Right renal pelvis (tissue), 4 donors: Measurements from ENCODE around the gene DYRK1A. TPM values are rescaled to one million over a fixed set of nuclear protein-coding genes. Genes with fewer than 3 reads are reported as not detected.
A peak's percentile ranks its signal among the peaks of the same experiment; 100 is the strongest.
"Not testable (repeated sequence)": the region's sequence is repeated elsewhere in the genome, so short reads cannot be mapped to it uniquely, and the experiment has no call there.

Experiments
- DNase-seq, 4 donors: peaks; one replicate each; pipeline ENCODE4 v3.0.0-alpha.2; 2013; ENCODE audit warnings: low read depth in 4 of 4, low spot score in 3 of 4, missing footprints in 1 of 4
- polyA plus RNA-seq, 4 donors: library from polyadenylated mRNA; unstranded; fragments of 120-200 nt; gene quantifications; one replicate each; pipeline ENCODE4 v1.2.1, GENCODE V29; 2013; ENCODE audit not compliant: insufficient read length in 4 of 4

Gene DYRK1A
- polyA plus RNA-seq, 4 donors: 60.0 to 77.4 (median 73.2) TPM

DNA sequence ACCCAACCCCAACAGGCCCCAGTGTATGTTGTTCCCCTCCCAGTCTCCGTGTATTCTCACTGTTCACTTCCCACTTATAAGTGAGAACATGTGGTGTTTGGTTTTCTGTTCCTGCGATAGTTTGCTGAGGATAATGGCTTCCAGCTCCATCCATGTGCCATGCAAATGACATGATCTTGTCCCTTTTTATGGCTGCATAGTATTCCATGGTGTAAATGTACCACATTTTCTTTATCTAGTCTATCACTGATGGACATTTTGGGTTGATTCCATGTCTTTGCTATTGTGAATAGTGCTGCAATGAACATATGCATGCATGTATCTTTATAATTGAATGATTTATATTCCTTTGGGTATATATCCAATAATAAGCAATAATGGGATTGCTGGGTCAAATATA is 174.6 kb downstream of the DYRK1A start:
- not testable (repeated sequence) for DNase-seq

DNA sequence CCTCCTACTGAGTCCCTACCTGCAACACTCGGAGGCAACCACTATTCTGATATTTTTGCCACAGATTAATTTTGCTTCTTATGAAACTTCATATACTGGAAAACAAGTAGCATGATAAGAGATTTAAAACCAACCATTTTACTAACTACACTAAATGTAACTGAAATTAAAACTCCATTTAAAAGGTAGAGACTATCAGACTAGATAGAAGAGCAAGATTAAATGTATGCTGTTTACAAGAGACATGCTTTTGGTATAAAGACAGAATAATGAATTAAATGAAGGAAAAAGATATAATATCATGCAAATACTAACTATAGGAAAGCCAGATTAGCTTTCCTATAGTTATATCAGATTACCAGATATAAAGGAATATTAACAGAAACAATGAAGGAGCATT is 175.9 kb downstream of the DYRK1A start:
- DNase-seq: no peak

DNA sequence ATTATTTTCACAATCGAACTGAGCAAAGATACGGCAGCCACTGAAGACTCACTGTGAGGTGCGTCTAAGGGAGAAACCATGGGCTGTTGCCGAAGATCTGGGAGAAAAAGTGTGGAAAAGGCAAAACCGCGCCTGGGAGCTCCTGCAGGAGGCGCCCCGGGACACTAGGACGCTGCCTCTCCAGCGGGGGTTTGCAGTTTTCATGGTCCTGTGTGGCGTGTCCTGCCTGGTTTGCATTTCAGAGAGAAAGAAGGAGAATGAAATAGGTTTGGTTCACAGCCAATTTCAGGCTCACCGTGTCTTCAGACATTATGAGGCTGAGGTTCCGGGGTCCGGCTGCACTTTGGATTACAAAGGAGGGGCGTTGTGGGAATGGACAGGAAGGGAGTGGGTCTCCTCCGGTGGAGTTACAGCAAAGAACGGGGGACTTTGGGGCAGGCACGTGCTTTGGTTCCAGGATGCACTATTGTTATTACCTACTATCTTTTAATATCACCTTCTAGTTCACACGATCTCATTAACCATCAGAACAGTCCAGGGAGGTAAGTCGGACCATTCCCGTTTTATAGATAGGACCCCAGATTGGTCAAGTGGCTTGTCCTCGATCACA is 179.8 kb downstream of the DYRK1A start:
- DNase-seq: no peak

DNA sequence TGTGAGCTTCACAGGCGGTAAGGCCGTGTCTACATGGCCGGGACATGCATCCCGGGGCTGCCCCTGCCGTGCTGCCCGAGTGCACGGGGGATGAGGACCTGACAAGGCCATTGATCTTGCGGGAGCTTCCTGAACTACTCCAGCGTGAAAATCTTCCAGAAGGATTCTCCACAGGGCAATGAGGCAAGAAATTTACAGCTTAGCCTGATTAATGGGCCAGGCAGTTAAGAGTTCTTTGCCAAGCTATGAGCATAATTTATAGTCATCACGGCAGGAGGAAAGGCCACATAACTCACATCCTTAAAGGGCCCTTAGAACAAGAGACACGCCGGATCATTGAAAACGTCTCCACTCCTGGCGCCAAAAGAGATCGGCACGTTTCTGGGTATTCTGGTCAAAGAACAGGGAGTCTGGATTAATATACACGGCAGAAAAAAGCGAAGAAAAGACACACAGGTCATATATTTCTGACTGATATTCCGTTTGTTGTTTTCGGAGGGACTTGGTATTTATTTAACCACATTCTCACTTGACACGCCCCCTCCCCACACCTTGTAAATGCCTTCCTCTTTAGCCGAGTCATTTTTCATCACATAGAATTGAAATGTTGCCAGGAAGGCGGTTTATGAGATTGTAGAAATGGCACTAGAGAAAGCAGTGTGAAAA is 180.5 kb downstream of the DYRK1A start:
- peak; percentile 39 to 74 (median 68) for DNase-seq

DNA sequence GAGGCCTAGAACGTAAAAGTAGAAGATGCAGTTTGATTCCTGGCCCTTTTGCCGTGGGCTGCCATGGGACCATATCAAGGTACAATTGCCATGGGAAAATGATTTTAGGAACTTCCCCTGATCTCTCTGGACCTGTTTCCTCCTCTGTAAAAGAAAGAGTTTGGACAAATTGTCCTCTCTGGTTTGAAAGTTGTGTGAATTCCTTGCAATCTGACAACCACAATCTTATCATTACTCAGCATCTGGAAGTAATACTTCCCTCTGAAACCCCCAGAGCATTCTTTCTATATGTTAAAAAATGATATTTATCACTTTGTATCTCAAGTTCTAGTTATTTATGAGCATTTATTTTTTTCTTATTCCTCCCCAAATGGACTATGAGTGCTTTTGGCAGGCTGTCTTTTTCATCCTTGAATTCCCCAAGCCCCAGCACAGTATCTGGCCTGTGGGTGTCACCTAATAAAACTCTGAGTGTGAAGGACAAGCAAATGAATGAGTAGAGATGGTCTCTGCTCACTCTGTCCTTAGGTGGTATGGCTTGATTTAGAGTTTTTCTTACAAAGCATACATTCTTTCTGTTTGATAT is 181.1 kb downstream of the DYRK1A start:
- no peak for DNase-seq

DNA sequence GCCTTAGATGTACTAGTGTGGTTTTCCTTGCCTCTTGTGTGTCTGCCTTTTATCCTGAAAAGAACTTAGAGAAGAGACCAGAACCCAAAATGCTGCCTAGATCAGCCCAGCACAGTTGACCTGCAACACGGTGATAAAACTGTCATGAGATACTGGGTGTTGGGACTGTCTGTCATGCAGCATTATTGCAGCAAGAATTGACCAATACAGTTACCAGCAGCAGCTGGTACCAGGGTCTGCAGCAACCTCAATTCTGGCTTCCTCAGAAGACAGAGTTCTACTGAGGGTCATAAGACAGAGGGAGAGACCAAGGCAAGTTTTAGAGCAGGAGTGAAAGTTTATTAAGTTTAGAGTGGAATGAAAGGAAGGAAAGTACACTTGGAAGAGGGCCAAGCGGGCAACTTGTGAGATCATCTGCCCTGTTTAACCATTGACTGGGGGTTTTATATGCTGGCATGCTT is 182.0 kb downstream of the DYRK1A start:
- no peak for DNase-seq

DNA sequence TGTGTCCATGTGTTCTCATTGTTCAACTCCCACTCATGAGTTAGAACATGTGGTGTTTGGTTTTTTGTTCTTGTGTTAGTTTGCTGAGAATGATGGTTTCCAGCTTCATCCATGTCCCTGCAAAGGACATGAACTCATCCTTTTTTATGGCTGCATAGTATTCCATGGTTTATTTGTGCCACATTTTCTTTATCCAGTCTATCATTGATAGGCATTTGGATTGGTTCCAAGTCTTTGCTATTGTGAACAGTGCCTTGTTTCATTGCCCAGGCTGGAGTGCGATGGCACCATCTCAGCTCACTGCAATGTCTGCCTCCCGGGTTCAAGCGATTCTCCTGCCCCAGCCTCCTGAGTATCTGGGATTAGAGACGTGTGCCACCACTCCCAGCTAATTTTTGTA is 183.2 kb downstream of the DYRK1A start:
- DNase-seq: not testable (repeated sequence)

DNA sequence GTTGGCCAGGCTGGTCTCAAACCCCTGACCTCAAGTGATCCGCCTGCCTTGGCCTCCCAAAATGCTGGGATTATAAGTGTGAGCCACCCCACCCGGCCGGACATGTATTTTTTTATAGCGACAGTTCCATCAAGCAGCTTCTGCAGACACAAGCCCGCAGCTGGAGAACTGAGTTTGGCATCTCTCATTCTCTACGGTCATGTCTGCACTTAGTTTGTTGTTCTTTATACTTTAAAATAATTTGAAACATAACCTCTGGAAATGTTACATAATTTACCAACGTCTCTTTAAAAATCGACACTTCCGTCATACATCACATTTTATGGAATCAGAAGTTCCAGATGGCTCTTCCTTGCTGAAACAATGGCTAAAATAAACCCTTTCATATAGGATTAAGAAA is 183.6 kb downstream of the DYRK1A start:
- no peak for DNase-seq

DNA sequence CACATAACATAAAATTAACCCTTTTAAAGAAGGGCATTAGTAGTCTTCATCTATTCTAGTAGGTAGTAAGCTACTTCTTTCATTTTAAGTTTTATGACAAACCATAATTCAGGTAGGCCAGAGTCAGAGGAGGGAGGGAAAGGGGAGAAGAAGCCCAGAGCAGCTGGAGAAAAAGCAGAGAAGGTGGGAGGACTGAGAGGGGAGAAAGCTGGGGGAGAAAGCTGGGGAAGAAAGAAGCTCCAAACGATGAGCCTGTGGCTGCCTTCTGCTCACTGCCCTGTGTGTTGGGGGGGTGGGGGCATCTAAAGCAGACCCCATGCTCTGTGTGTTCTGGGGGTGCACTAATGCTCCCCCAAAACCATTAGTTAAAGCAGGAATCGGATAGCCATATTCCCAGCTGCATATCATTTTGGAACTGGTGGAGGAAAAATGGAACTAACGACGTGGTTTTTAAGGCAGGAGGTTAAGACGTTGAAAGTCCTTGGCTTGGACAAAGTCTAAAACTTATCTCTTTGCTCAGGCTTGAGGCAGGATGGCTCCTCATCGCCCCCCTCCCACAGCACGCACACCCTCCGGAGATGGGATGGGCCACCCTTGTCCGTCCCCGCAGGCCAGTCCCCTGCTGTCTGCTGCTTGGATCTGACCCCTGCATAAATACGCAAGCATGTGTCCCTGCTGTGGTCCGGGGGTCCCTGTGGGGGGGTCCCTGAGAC is 184.2 kb downstream of the DYRK1A start:
- no peak for DNase-seq

DNA sequence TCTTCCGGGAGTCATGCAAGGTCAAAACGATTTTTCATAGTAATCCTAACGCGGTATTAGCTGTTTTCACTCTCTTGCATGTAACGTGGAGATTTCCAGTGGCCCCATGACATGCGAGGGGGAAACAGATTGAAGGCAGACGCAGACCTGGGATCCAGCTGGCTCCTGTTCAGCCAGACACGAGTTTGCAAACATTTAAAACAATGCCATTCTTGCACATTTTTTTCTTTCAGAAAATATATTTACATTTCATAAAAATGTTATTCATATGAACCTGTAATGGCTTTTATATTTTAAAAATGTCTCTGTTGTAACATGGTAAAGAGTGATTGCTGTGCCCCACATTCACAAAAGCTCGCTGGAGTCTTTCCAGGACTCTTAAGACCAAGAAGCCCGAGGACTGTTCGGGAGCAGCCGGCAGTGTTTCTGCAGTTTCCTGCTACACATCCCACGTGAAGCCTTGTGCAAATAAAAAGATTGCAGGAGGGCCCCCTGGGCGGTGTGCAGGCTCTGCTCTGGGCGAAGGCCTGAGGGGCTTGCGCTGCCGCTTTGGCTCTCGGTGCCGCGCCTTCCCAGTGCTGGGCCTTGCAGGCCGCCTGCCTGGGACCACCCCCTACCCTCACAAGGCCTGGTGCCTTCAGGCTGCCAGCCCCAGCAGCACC is 184.9 kb downstream of the DYRK1A start:
- no peak for DNase-seq

DNA sequence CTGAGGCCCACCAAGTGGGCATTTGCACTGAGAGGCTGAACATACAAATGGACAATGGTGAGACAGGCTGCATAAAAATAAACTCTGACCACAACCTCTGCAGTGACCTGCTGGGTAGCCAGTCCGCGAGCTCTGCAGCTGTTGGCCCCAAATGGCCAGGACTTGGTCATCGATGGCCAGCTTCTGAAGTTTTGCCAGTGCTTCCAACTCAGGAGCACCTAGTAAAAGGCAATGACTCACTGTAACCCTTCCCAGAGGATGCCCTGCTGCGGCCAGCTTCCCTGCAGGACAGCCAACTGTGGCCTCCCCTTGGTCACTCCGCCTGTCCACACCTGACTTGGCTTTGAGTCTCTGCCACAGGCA is 185.4 kb downstream of the DYRK1A start:
- no peak for DNase-seq

DNA sequence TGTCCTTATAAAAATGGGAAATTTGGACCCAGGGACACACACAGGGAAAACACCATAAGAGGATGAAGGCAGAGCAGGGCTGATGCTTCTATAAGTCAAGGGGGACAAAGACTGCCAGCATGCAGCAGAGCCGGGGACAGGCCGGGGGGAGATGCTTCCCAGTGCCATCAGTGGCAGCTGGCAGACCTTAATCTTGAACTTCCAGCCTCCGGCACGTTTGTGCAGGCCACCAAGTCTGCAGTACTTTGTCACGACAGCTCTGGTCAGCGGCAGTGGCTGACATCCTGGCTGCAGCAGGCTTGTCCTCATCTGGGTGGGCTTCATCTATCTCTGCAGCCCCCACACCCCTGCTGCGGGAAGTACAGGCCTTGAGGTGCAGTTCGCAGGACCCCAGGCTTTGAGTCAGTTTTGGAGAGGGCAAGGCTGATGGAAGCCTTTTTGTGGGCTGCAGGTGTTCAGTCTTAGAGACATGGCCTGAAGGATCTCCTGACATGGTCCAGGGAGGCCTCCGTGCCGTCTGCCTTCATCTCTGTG is 186.0 kb downstream of the DYRK1A start:
- DNase-seq: no peak

DNA sequence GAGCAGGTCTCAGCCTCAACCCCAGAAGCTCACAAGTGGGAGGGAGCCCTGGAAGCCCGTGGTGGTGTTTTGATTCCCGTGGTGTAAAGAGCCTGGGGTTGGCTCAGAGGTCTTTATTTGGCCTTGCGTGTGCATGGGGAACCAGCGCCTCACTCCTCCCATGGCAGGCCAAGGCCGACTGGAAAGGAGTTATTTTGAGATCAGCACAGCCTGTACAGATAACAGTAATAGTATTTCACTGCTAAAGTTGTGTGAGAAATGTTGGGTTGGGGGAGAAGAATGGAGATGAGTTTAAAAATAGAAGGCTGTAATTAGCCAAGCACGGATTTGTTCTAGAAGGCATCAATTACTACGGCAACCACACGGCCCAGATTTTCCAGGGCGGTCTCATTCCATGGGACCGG is 186.5 kb downstream of the DYRK1A start:
- no peak for DNase-seq

DNA sequence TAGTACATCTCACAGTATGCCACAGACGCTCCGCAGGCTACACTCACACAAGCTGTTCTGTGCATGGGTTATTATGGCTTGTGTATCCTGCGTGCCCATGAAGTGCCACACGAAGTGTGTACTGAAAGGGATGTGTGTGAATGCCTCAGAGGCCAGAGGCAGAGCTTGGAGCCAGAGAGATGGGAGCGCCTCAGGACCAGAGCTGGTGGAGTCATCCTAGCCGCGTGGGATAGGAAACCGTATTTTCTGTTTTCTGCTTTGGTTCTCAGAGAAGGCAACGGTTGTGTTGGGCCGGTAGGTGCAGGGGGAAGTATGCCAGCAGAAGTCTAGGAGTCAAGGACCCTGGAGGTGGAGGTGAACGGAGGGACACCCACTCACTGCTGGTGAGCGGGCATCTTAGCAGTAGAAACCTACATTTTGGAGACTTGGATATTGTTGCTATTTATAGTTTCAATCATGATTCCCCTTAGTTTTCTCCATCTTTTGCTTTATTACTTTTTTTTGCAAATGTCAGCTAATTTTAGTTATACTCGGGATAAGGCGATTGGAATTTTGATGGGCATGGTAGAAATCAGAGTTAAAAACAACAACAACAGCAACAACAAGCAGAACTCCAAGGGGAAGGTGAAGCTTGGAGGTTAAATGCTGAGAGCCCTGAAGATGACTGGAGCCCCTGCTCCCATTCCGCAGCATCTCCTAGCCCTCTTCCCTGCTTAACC is 188.2 kb downstream of the DYRK1A start:
- no peak for DNase-seq

DNA sequence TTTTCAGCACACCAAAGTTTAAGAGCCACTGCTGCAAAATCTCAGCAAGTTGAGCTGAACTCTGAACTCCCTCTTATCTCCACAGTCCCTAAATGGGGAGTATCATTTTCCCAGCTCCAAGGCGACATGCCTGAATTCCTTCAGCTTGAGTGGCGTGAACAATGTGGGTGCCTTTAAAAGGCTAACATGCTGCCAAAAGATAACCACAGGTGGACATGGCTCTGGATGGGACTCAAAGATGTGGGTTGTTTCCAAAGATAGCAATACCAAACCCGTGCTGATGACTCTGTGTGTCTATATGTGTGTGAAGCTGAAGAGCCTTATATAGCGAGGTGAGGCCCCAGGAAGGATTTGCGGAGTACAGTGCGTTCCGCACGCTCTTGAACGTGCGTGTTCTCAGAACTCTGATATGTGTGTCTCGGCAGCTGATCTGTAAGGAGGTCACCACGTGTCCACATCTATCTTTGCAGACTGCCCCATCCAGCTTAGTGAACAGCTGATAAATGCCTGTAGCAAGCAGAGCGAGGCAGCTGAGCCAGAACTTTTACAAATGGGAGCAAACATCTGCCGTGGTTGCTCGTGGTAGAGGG is 189.2 kb downstream of the DYRK1A start:
- no peak for DNase-seq

DNA sequence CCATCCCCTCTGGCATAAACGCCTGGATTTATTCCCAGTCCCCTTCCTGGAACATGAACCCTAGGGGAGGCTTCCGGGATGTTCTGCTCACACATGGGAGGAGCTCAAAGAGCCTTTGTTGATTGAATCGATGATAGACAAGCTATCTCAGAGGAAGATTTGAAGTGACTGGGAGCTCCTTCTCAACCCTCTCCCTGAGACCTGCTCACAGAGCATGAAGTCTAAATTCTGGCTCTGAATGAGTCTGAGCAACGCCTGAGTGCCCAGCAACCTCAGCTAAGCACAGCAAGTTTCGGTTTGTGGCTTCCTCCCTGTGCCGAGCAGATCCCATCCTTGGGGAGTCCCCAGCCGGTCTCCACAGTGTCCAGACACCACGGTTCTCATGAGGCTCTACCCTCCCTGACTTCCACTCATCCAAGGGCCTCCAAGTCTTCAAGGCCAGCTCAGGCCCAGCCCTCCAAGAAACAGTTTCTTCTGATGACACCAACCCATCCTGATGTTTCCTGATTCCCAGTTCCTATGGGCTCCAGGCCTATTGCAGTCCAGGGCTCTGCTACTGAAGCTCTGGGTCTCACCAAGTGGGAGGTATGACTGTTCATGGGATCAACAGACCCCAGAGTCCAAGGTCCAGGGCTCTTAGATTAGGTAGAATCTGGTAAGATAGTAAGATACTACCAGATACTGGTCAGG is 190.8 kb downstream of the DYRK1A start:
- DNase-seq: no peak

DNA sequence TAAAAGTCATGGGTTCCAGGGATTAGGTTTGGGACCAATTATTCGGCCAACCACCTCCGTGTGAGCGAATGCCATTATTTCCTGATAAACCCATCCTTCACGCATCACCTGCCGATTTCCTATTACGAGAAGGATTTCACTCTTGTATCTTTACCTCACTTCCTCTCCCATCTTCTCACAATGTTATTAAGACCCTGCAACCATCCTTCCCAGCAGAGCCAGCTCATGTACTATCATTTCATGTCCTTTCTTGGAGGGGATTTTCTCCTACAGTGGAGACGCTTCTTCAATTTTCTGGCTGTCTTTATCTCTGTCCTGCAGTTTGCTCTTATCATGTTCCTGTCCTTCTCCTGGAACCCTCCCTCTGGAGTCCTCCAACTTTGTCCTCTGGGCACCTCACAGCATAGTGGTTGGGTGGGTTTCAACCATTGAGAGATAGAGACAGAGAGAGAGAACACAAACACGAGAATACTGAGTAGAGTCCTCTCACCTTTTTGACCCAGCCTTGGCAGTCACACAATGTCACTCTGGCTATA is 192.2 kb downstream of the DYRK1A start:
- DNase-seq: no peak

DNA sequence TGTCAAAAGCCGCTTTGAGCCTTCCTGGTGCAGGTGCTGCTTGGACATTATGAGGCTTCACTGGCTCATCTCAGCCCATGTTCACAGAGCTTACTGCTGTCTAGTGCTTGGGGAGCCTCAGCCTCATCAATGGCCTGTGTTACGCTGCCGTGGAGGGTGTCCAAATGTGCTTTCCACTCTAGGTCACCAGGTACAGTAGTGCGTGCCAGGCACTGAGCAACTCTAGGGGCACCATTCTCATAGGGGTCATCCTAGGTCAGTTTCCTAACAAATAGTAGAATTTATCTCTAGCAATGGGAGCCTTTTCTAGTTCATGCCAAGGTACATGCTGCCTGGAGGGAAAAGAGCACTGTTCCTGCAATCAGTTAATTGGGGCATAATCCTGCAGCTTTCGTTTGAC is 193.8 kb downstream of the DYRK1A start:
- no peak for DNase-seq

DNA sequence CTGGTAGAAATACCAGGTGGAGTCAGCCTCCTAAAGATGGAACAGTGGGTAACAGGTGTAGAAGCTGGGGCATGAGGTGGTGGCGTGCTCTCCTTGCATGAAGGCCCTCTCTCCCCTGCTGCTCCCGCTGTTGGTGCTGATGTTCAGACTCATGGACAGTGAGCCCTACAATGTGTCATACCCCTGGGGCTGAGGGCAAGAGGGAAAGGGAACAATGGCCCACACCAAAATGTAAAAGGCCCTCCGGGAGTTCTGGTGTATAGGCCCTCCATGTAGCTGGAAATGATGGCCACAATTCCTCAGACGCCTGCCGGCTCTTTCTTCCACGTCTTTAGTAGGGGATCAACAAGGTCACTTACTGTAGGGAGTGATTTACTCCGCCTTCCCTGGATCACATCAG is 194.9 kb downstream of the DYRK1A start:
- no peak for DNase-seq
